Heart left ventricle (tissue), 16 donors: ENCODE results near the gene GFM2. TPM values are rescaled to one million over a fixed set of nuclear protein-coding genes. Genes with fewer than 3 reads are reported as not detected.

Source experiments
- ATAC-seq, 4 donors: fragments of 200-7000 bp; cut with Tn5 transposase; one replicate each; pipeline ENCODE4 v1.9.1; 2020 to 2022; ENCODE audit warnings: moderate library complexity in 4 of 4, mild to moderate bottlenecking in 3 of 4, moderate number of reproducible peaks in 1 of 4
- DNase-seq, 5 donors: peaks; one replicate each; pipeline ENCODE4 v3.0.0-alpha.2; 2020
- H3K27ac ChIP-seq, 12 donors: fragments of 200-600 bp; sonication (generic) in 4 of 12; one replicate each; pipeline versions ENCODE4 v1.5.0 to v1.8.0; 2016 to 2022; ENCODE audit warnings: mild to moderate bottlenecking in 2 of 12
- H3K27me3 ChIP-seq, 9 donors: fragments of 200-600 bp; sonication (generic) in 2 of 9; one replicate each; pipeline versions ENCODE4 v1.5.1 to v1.8.0; 2016 to 2022; ENCODE audit warnings: mild to moderate bottlenecking in 3 of 9
- H3K36me3 ChIP-seq, 9 donors: fragments of 200-600 bp; sonication (generic) in 2 of 9; one replicate each; pipeline versions ENCODE4 v1.5.0 to v1.8.0; 2018 to 2022; ENCODE audit warnings: mild to moderate bottlenecking in 2 of 9
- H3K4me1 ChIP-seq, 12 donors: fragments of 200-600 bp; sonication (generic) in 4 of 12; one replicate each; pipeline versions ENCODE4 v1.5.0 to v1.8.0; 2016 to 2022; ENCODE audit warnings: mild to moderate bottlenecking in 3 of 12
- H3K4me3 ChIP-seq, 12 donors: fragments of 200-600 bp; sonication (generic) in 4 of 12; one replicate each; pipeline versions ENCODE4 v1.5.0 to v1.8.0; 2017 to 2022; ENCODE audit warnings: mild to moderate bottlenecking in 9 of 12, moderate library complexity in 4 of 12
- H3K9me3 ChIP-seq, 12 donors: fragments of 200-600 bp; sonication (generic) in 4 of 12; one replicate each; pipeline versions ENCODE4 v1.5.0 to v1.8.0; 2016 to 2022; ENCODE audit warnings: mild to moderate bottlenecking in 1 of 12
- CTCF ChIP-seq, 12 donors: fragments of 200-600 bp; sonication (generic) in 4 of 12; IDR thresholded peaks; one replicate each; pipeline versions ENCODE4 v1.5.0 to v1.8.0; 2018 to 2022; ENCODE audit warnings: antibody characterized with exemption in 12 of 12, mild to moderate bottlenecking in 5 of 12
- POLR2A ChIP-seq, 2 donors: fragments of 450-650 bp; IDR thresholded peaks; one replicate each; pipeline ENCODE4 v1.6.1; 2017; ENCODE audit warnings: antibody characterized with exemption in 2 of 2, mild to moderate bottlenecking in 2 of 2, moderate library complexity in 2 of 2
- WGBS, 4 donors: extraction: QIAGEN DNeasy Blood & Tissue Kit in 2 of 4; methylation state at CpG; one replicate each; pipeline versions ENCODE4 v1.1.5 to v1.1.7; 2013 to 2018; 5-methylcytosine and 5-hydroxymethylcytosine counted together
- intact Hi-C, 10 donors: fragments of 100-400 bp; cut with DNase I; formaldehyde crosslinking; loops; one replicate each; pipeline versions ENCODE4 v1.11.1 to v1.14.2; 2022
- polyA plus RNA-seq, 2 donors: library from polyadenylated mRNA; stranded (reverse); fragments of 200-250 nt; gene quantifications; one replicate each; pipeline ENCODE4 v1.2.3, GENCODE V29; 2013
- total RNA-seq, 9 donors: library from RNA; depleted of rRNA in 2 of 9; stranded (reverse); fragments of >200 nt in 2 of 9; fragmentation: NEBNext Ultra II Directional in 3 of 9; extraction: Animal tissue kit (Norgen Biotek cat#: 25700) in 3 of 9; gene quantifications; one replicate each; pipeline versions ENCODE4 v1.1.0 to v1.2.4, GENCODE V29; 2016 to 2023
- donor health status: ischemic (EF 13 %, LVEDD 7.1; RV severe dilation, severe dysfunction).
- donor health status: healthy with polysubstance abuse.
- donor health status: DM: no; HTN: yes; CAD: no.
- donor health status: DM: no; HTN: no; CAD: no.
- donor health status: ischemic (EF 25% LVEDD 6.9; RV normal size, moderate dysfunction).
- donor health status: ischemic (EF 25% LVEDD 5.7; RV mildly dilated, moderate dysfunction).
- donor health status: healthy.
- donor health status: DM: yes; HTN: yes; CAD: no.
- donor health status: ischemic (EF 35%, LVEDD 5.7; RV mildly dilated, moderate dysfunction).
- donor health status: nonischemic (EF 11% LVEDD 7.7; RV severe dilation, severe dysfunction).
- donor health status: DM: yes; HTN: yes; CAD: no.
- donor health status: PGD.
- donor health status: ischemic (EF 29% LVEDD 5.4; RV normal size, mild dysfunction).
- donor health status: nonischemic (EF 23%, LVEDD 6.1; RV moderate dilation, normal function).

Gene GFM2
- total and polyA plus RNA-seq, 11 donors: 26.3 to 54.9 (median 39.9) TPM

GRCh38 chr5:74673011-74673790 lies 93.7 kb downstream of the GFM2 start:
- intact Hi-C loops: loop anchor here in 7 of 10 donors (2.0 to 10.0 kb wide), 3 partner anchors 242 to 246 kb away; no protein-coding TSS in a partner anchor
- H3K27ac ChIP-seq: peak overlapping the region in 9 of 12 donors; percentile 22 to 76 (median 55)
- ATAC-seq: peak; percentile 70 to 74 (median 71)

GRCh38 chr5:74672215-74672877 lies 94.6 kb downstream of the GFM2 start:
- TF ChIP-seq CTCF (IDR thresholded peaks at IDR 0.05): no peak
- TF ChIP-seq POLR2A (IDR thresholded peaks at IDR 0.05): no peak
- DNase-seq (peak in 1 of 5 donors; percentile 50), ATAC-seq (peak; percentile 73 to 84 (median 78))
- Histone ChIP-seq H3K27me3 (no peaks in the 10 kb centered on the region), H3K36me3 (no peaks in the 10 kb centered on the region), H3K9me3 (no peaks in the 10 kb centered on the region), H3K4me1 (peaks cover 0 to 17% (median 4%) of the 10 kb centered on the region in 12 donors), H3K4me3 (peak overlapping the region in 3 of 12 donors; percentile 4 to 19 (median 18)), H3K27ac (peak overlapping the region in 9 of 12 donors; percentile 0 to 76 (median 39))
- intact Hi-C loops: loop anchor here in 7 of 10 donors (2.0 to 10.0 kb wide), 3 partner anchors 242 to 246 kb away; no protein-coding TSS in a partner anchor
- 28 to 42% (median 36%) methylated on average over 5 of the region's 5 CpGs for WGBS, 4 donors

More at GRCh38 chr5:74673011-74673790, 93.7 kb downstream of the GFM2 start:
- Histone ChIP-seq H3K4me3 (peak overlapping the region in 9 of 12 donors; percentile 15 to 40 (median 21)), H3K36me3 (no peaks in the 10 kb centered on the region), H3K9me3 (no peaks in the 10 kb centered on the region), H3K27me3 (no peaks in the 10 kb centered on the region), H3K4me1 (peaks cover 0 to 17% (median 4%) of the 10 kb centered on the region in 12 donors)
- peak in 11 of 12 donors; percentile 23 to 59 (median 40) for TF ChIP-seq CTCF (IDR thresholded peaks at IDR 0.05)
- TF ChIP-seq POLR2A (IDR thresholded peaks at IDR 0.05): no peak
- peak in 1 of 5 donors; percentile 28 for DNase-seq
- 40 to 52% (median 44%) methylated on average over 6 of the region's 6 CpGs for WGBS, 4 donors

Other genes with a start within 250 kb of the GFM2 start
- gene ENC1, start 126.4 kb downstream of the GFM2 start, total RNA-seq: 10 to 100 TPM in 1 of 9 donors, 1 to 10 TPM in 8; 3.1 to 11.0 (median 5.5) TPM
- gene ENC1, start 126.4 kb downstream of the GFM2 start, polyA plus RNA-seq: 1 to 10 TPM; 1.4 to 3.1 TPM
- 100 to 1,000 TPM in 6 of 9 donors, 10 to 100 TPM in 3; 71.3 to 278 (median 116) TPM for gene HEXB, start 81.9 kb downstream of the GFM2 start, total RNA-seq
- 10 to 100 TPM; 75.9 to 80.3 TPM for gene HEXB, start 81.9 kb downstream of the GFM2 start, polyA plus RNA-seq
- 10 to 100 TPM; 33.2 to 77.0 (median 43.8) TPM for gene NSA2, start 132 bp upstream of the GFM2 start, total RNA-seq
- gene NSA2, start 132 bp upstream of the GFM2 start, polyA plus RNA-seq: 100 to 1,000 TPM in 1 of 2 donors, 10 to 100 TPM in 1; 39.8 to 114 TPM
- gene FAM169A, start 99.3 kb upstream of the GFM2 start, total RNA-seq: 10 to 100 TPM in 1 of 9 donors, 1 to 10 TPM in 8; 2.6 to 10.1 (median 5.1) TPM
- gene FAM169A, start 99.3 kb upstream of the GFM2 start, polyA plus RNA-seq: 1 to 10 TPM in 1 of 2 donors, under 1 TPM in 1; 0.88 to 1.1 TPM